ENCODE measurements around the gene RHBDD1. TPM values are rescaled to one million over a fixed set of nuclear protein-coding genes. Genes with fewer than 3 reads are reported as not detected.

The RHBDD1 gene
- total and polyA plus RNA-seq, 4 donors: 8.5 to 45.8 (median 16.1) TPM

- no peak for DNase-seq (ENCODE audit: low spot score)
- TF ChIP-seq ZBTB33 (IDR thresholded peaks at IDR 0.05) (no peak), HNF4A (conservative IDR thresholded peaks at IDR 0.05) (no peak), TAF1 (conservative IDR thresholded peaks at IDR 0.05) (no peak), RXRA (IDR thresholded peaks at IDR 0.05) (no peak), YY1 (IDR thresholded peaks at IDR 0.05) (no peak), HNF4G (IDR thresholded peaks at IDR 0.05) (no peak), REST (IDR thresholded peaks at IDR 0.05) (no peak), NR2F2 (IDR thresholded peaks at IDR 0.05) (no peak)
- peaks cover 0 to 5% (median 0%) of the 10 kb centered on the region in 4 donors for H3K36me3 ChIP-seq (ENCODE audit: control insufficient read depth in 4 of 4, insufficient read depth in 3 of 4, low read depth in 1 of 4, low read length in 3 of 4)
- no peak overlapping the region for H3K9ac ChIP-seq (ENCODE audit: low read depth in 1 of 2, low read length in 2 of 2)
- H3K27me3 ChIP-seq (ENCODE audit: control insufficient read depth in 4 of 4, insufficient read depth in 4 of 4, low read length in 3 of 4): no peaks in the 10 kb centered on the region
- H3K4me1 ChIP-seq (ENCODE audit: control insufficient read depth in 4 of 4, insufficient read depth in 4 of 4, low read length in 3 of 4): no peaks in the 10 kb centered on the region
- WGBS: 91% methylated on average over 4 of the region's 4 CpGs
- H3K4me3 ChIP-seq (ENCODE audit: low read depth in 1 of 3, low read length in 3 of 3): no peak overlapping the region
- no peak overlapping the region for H3K27ac ChIP-seq (ENCODE audit: low read depth in 1 of 2, low read length in 2 of 2)
- H3K9me3 ChIP-seq (ENCODE audit: control insufficient read depth in 4 of 4, low read length in 3 of 4): no peaks in the 10 kb centered on the region
Observed at GRCh38 chr2:226994775-226995174, 158.9 kb downstream of the RHBDD1 start.

GRCh38 chr2:226995625-226996041 is 159.8 kb downstream of the RHBDD1 start:
- 53% methylated on average over 15 of the region's 15 CpGs for WGBS
- Histone ChIP-seq H3K9me3 (ENCODE audit: control insufficient read depth in 4 of 4, low read length in 3 of 4) (no peaks in the 10 kb centered on the region), H3K9ac (ENCODE audit: low read depth in 1 of 2, low read length in 2 of 2) (no peak overlapping the region), H3K4me3 (ENCODE audit: low read depth in 1 of 3, low read length in 3 of 3) (no peak overlapping the region), H3K4me1 (ENCODE audit: control insufficient read depth in 4 of 4, insufficient read depth in 4 of 4, low read length in 3 of 4) (no peaks in the 10 kb centered on the region), H3K27me3 (ENCODE audit: control insufficient read depth in 4 of 4, insufficient read depth in 4 of 4, low read length in 3 of 4) (no peaks in the 10 kb centered on the region), H3K36me3 (ENCODE audit: control insufficient read depth in 4 of 4, insufficient read depth in 3 of 4, low read depth in 1 of 4, low read length in 3 of 4) (peaks cover 0 to 3% (median 0%) of the 10 kb centered on the region in 4 donors), H3K27ac (ENCODE audit: low read depth in 1 of 2, low read length in 2 of 2) (no peak overlapping the region)
- no peak for DNase-seq (ENCODE audit: low spot score)
- TF ChIP-seq REST (IDR thresholded peaks at IDR 0.05): no peak
- TF ChIP-seq JUND (IDR thresholded peaks at IDR 0.05): no peak
- TF ChIP-seq HNF4A (conservative IDR thresholded peaks at IDR 0.05): no peak
- no peak for TF ChIP-seq TAF1 (conservative IDR thresholded peaks at IDR 0.05)
- TF ChIP-seq EGR1 (IDR thresholded peaks at IDR 0.05; ENCODE audit: low read depth in 2 of 2): no peak
- TF ChIP-seq MAX (IDR thresholded peaks at IDR 0.05): no peak
- TF ChIP-seq RAD21 (IDR thresholded peaks at IDR 0.05): no peak
- no peak for TF ChIP-seq GABPA (IDR thresholded peaks at IDR 0.05 in 1 of 2, conservative IDR thresholded peaks at IDR 0.05 in 1 of 2)
- no peak for TF ChIP-seq SP1 (IDR thresholded peaks at IDR 0.05)
- no peak for TF ChIP-seq HNF4G (IDR thresholded peaks at IDR 0.05)
- TF ChIP-seq RXRA (IDR thresholded peaks at IDR 0.05): no peak
- TF ChIP-seq CTCF (IDR thresholded peaks at IDR 0.05; ENCODE audit: low read depth, low read length, missing input control): no peak
- TF ChIP-seq FOXA1 (IDR thresholded peaks at IDR 0.05): no peak
- no peak for TF ChIP-seq YY1 (IDR thresholded peaks at IDR 0.05)

Data from liver (tissue), 9 donors.